ENCODE results near the gene CARD9.

GRCh38 chr9:136380381-136380780 is 6.9 kb upstream of the CARD9 start:
- TF ChIP-seq EZH2phosphoT487 (IDR thresholded peaks at IDR 0.05; ENCODE audit: insufficient read depth, low read depth) (no peak), EZH2 (IDR thresholded peaks at IDR 0.05; ENCODE audit: insufficient read depth, poor library complexity, severe bottlenecking) (no peak)
